ENCODE data around the gene NF2. TPM values are rescaled to one million over a fixed set of nuclear protein-coding genes. Genes with fewer than 3 reads are reported as not detected.

Gene NF2
- polyA plus RNA-seq, 3 donors, result 7.7 to 15.5 (median 8.4) TPM

DNA sequence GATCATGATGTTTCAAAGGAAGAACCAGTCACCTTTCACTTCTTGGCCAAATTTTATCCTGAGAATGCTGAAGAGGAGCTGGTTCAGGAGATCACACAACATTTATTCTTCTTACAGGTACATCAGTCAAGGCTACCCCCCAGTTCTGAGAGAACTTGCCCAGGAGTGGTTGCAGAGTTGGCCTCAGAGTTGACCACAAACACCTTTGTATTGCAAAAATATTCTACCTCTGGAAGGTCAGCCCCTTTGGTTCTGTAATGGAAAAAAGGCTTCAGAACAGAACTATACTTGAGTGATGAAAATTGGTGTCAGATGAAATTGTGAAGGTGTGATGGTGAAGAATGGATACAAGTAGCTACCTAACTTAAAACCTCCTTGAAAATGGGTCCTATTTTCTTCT lies 35.7 kb downstream of the NF2 start:
- Histone ChIP-seq H3K4me2 (replicated peaks; ENCODE audit: extremely low read depth, low read length, poor library complexity, severe bottlenecking) (no peak overlapping the region), H4K20me1 (ENCODE audit: insufficient read depth, low read length) (peaks cover 31% of the 10 kb centered on the region), H3K4me3 (replicated peaks in 1 of 3; ENCODE audit: low read depth in 2 of 3, low read length in 3 of 3) (no peak overlapping the region), H3K4me1 (ENCODE audit: control insufficient read depth in 1 of 2, insufficient read depth in 2 of 2, low read length in 2 of 2) (peaks cover 20% of the 10 kb centered on the region in 2 donors), H2AFZ (ENCODE audit: insufficient read depth, low read depth, low read length, poor library complexity, severe bottlenecking) (no peak overlapping the region), H3K9me3 (replicated peaks in 1 of 2; ENCODE audit: control insufficient read depth in 1 of 2, insufficient read depth in 1 of 2, low read length in 2 of 2) (no peaks in the 10 kb centered on the region), H3K27me3 (ENCODE audit: control insufficient read depth in 2 of 2, insufficient read depth in 2 of 2, low read length in 2 of 2) (no peaks in the 10 kb centered on the region), H3K36me3 (replicated peaks in 1 of 2; ENCODE audit: control insufficient read depth in 1 of 2, insufficient read depth in 2 of 2, low read length in 2 of 2) (peaks cover 20 to 45% of the 10 kb centered on the region in 2 donors), H3K79me2 (ENCODE audit: insufficient read depth, low read length) (peaks cover 28% of the 10 kb centered on the region), H3K9ac (ENCODE audit: insufficient read depth, low read length, poor library complexity, severe bottlenecking) (no peak overlapping the region), H3K27ac (ENCODE audit: low read depth in 1 of 2, low read length in 2 of 2) (no peak overlapping the region)
- H3K36me3 Mint-ChIP-seq, result peaks cover 38 to 42% of the 10 kb centered on the region in 2 donors
- TF ChIP-seq, protein P1, sequence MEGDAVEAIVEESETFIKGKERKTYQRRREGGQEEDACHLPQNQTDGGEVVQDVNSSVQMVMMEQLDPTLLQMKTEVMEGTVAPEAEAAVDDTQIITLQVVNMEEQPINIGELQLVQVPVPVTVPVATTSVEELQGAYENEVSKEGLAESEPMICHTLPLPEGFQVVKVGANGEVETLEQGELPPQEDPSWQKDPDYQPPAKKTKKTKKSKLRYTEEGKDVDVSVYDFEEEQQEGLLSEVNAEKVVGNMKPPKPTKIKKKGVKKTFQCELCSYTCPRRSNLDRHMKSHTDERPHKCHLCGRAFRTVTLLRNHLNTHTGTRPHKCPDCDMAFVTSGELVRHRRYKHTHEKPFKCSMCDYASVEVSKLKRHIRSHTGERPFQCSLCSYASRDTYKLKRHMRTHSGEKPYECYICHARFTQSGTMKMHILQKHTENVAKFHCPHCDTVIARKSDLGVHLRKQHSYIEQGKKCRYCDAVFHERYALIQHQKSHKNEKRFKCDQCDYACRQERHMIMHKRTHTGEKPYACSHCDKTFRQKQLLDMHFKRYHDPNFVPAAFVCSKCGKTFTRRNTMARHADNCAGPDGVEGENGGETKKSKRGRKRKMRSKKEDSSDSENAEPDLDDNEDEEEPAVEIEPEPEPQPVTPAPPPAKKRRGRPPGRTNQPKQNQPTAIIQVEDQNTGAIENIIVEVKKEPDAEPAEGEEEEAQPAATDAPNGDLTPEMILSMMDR (IDR thresholded peaks at IDR 0.05), result no peak
- no peak overlapping the region for H3K4me3 Mint-ChIP-seq
- peaks cover 22% of the 10 kb centered on the region for H3K4me1 Mint-ChIP-seq
- peak overlapping the region in 1 of 7 donors; percentile 12 for H3K27ac Mint-ChIP-seq
- H3K27me3 Mint-ChIP-seq (ENCODE audit: low read depth in 3 of 3), result no peaks in the 10 kb centered on the region
- H3K9me3 Mint-ChIP-seq, result no peaks in the 10 kb centered on the region
- no peak for DNase-seq
- intact Hi-C loops (cut with micrococcal nuclease), result loop anchor here (10.0 kb wide), 1 partner anchor 366 kb away; no protein-coding TSS in a partner anchor

DNA sequence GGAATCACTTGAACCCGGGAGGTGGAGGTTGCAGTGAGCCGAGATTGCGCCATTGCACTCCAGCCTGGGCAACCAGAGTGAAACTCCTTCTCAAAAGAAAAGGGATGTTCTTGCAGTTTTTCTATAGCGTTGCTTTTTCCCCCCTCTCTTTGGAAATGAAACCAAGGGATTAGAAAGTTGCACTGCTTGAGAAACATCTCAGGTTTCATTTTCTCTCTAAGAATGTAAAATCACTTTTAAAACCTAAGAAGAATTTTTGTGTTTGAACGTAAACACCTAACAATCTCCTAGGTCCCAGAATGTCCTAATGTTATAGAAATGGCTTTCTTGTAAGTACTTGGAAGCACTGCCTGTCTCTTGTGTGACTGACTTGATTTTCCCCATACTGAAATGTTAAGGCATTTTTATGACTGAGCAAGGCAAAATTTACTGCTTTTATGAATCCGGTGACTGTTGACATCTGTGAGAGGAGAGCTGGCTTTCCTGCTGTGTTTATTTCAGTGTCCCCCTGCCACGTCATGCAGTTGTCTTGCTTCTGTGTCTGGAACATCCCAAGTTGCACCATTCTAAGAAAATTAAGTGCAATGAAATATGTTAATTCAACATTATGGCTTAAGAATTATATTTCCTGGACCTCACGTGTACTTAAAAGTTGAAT lies 37.7 kb downstream of the NF2 start:
- H3K27me3 Mint-ChIP-seq (ENCODE audit: low read depth in 3 of 3), result no peaks in the 10 kb centered on the region

More for the DNA sequence above, 37.7 kb downstream of the NF2 start:
- Histone ChIP-seq H3K79me2 (ENCODE audit: insufficient read depth, low read length) (peaks cover 11% of the 10 kb centered on the region), H3K27me3 (ENCODE audit: control insufficient read depth in 2 of 2, insufficient read depth in 2 of 2, low read length in 2 of 2) (no peaks in the 10 kb centered on the region), H2AFZ (ENCODE audit: insufficient read depth, low read depth, low read length, poor library complexity, severe bottlenecking) (no peak overlapping the region), H3K9me3 (replicated peaks in 1 of 2; ENCODE audit: control insufficient read depth in 1 of 2, insufficient read depth in 1 of 2, low read length in 2 of 2) (no peaks in the 10 kb centered on the region), H3K4me3 (replicated peaks in 1 of 3; ENCODE audit: low read depth in 2 of 3, low read length in 3 of 3) (peak overlapping the region in 1 of 3 experiments; percentile 38), H3K27ac (ENCODE audit: low read depth in 1 of 2, low read length in 2 of 2) (peak overlapping the region in 1 of 2 donors; percentile 76), H3K9ac (ENCODE audit: insufficient read depth, low read length, poor library complexity, severe bottlenecking) (peak overlapping the region; percentile 41), H3K4me2 (replicated peaks; ENCODE audit: extremely low read depth, low read length, poor library complexity, severe bottlenecking) (peak overlapping the region; percentile 56), H3K36me3 (replicated peaks in 1 of 2; ENCODE audit: control insufficient read depth in 1 of 2, insufficient read depth in 2 of 2, low read length in 2 of 2) (peaks cover 20 to 59% of the 10 kb centered on the region in 2 donors), H4K20me1 (ENCODE audit: insufficient read depth, low read length) (peaks cover 10% of the 10 kb centered on the region), H3K4me1 (ENCODE audit: control insufficient read depth in 1 of 2, insufficient read depth in 2 of 2, low read length in 2 of 2) (peaks cover 20% of the 10 kb centered on the region in 2 donors)
- Mint-ChIP-seq H3K9me3 (no peaks in the 10 kb centered on the region), H3K4me1 (peaks cover 22% of the 10 kb centered on the region), H3K36me3 (peaks cover 51 to 58% of the 10 kb centered on the region in 2 donors), H3K4me3 (peak overlapping the region; percentile 28 to 67), H3K27ac (peak overlapping the region in 6 of 7 donors; percentile 30 to 94 (median 84))
- 0% methylated on average over 1 of the region's 8 CpGs for WGBS (ENCODE audit: insufficient coverage)
- intact Hi-C loops (cut with micrococcal nuclease), result no loop called here
- DNase-seq, result peak; percentile 13 to 81 (median 22)
- TF ChIP-seq, protein P1 (IDR thresholded peaks at IDR 0.05), result no peak
